Measurements from ENCODE around the gene USP34. TPM values are rescaled to one million over a fixed set of nuclear protein-coding genes. Genes with fewer than 3 reads are reported as not detected.
"Not testable (repeated sequence)": the region's sequence is repeated elsewhere in the genome, so short reads cannot be mapped to it uniquely, and the experiment has no call there.

The USP34 gene
- polyA plus RNA-seq, 12 donors: 67.8 to 125 (median 88.7) TPM; not detected in 1

DNA sequence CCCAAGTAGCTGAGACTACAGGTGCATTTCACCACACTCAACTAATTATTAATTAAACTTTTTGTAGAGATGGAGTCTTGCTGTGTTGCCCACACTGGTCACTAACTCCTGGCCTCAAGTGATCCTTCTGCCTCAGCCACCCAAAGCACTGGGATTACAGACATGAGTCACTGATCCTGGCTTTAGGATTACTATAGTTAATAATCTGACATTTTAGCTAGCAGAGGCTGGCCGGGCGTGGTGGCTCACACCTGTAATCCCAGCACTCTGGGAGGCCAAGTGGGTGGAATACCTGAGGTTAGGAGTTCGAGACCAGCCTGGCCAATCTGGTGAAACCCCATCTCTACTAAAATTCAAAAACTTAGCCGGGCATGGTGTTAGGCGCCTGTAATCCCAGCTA is 39.5 kb downstream of the USP34 start:
- DNase-seq: no peak

DNA sequence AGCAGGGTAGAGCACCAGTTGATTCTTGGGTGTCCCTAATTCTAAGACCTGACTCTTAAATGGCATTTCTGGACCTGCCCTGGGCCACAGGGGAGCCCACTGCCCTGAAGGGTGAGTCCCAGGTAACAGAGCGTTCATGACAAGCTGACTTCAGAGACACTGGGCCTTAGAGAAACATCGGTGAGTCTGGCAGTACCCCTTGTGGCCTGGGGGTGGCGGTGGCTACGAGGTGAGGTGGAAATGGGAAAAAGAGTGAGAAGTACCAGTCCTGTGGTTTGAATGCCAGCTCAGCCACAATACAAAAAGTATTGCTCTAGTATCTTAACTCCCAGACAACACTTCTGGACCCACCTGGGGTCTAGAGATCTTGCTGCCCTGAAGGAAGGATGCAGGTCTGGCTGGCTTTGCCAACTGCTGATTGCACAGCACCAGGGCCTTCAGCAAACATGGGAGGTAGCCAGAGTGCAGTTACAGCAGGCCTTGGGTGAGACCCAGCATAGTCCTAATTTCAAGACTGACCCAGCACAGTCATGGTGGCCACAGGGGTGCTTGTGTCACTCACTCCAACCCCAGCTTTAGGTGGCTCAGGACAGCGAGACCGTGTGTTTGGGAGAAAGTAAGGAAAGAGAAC is 44.5 kb downstream of the USP34 start:
- no peak for DNase-seq

DNA sequence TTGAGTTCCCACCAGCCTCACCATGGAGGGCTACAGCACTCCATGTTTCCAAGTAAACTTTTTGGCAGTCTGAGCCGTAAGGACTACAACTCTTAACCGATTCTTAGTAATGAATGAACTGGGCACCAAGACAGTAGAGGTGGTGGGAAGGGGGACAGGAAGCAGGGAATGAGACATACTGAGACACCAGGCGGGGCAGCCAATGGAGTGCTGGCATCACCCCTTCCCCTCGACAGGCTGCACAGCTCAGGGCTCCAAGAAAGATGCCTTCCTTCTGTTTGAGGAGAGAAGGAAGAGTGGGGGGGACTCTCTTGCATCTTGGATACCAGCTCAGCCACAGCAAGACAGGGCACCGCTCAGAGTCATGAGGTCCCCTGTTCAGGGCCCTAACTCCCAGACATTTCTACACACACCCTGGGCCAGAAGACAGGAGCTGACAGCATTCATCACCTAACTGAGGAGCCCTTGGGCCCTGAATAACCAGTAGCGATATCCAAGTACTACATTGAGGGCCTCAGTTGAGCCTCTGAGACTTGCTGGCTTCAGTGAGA is 45.2 kb downstream of the USP34 start:
- no peak for DNase-seq

DNA sequence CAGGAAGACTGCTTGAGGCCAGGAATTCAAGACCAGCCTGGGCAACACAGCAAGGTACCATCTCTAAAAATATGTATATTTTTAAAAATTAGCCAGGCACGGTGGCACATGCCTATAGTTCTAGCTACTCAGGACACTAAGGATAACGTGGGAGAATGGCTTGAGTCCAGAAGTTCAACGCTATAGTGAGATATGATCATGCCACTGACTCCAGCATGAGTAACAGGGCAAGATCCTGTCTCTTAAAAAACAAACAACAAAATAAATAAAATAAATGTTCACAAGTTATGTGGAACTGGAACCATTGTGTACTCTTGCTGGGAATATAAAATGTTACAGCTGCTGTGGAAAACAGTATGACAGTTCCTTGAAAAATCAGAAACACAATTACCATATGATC is 47.2 kb downstream of the USP34 start:
- no peak for DNase-seq

DNA sequence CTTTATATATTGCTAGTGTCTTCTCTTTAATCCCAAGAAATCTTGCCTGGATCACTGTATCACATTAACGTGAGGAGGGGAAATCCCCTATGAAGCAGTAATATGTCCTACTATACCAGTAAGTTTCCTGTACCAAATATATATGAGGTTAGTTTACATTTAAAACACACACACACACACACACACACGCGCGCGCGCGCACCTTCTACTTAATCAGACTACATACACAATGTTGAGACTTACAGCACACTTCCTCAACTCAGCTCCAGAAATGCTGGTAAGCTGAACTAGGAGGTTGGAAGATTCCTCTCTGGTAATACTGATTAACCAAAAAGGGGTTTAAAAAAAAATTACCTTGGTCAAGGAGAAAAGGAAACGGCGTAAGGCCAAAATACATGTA is 49.3 kb downstream of the USP34 start:
- no peak for DNase-seq

DNA sequence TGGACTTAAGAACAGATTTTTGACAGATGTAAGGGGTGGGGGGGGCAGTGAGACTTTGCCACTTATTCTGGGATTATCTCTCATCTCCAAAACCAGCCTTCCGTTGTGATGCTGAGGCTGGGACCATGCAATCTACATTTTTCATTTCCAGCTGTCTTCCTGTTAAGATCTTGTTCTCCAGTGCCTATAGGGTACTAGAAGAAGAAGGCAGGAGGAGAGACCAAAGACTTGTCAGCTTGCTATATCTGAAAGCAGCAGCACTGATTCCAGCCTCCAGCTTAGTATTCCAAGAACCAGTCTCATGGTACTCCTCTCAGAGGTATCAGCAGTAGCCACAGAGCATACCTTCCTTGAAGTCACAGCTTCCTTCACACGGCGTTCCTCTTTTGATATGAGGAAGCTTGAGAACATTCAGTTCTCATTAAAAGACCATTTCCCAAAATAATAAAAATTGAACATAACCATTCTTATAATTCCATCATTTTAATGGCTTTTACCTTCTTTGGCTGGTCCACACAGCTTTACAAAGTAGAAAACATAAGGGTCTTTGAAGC is 49.8 kb downstream of the USP34 start:
- no peak for DNase-seq

DNA sequence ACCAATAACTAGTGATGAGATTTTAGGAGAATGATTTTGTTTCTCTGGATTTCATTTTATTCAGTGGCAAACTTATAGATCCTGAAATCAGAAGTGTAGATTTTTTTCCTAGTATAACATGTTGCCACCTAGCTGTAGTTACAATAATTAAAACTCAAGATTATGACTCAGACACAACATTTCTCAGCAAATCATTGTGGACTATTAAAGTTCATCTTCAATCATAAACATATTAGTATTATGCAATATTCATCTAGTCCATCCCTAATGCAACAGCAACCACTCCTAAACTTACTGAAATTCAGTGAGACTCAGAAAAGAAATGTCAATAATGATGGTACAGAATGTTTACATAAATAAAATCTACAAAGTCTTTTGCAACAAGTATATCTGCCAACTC is 51.3 kb downstream of the USP34 start:
- DNase-seq: no peak

DNA sequence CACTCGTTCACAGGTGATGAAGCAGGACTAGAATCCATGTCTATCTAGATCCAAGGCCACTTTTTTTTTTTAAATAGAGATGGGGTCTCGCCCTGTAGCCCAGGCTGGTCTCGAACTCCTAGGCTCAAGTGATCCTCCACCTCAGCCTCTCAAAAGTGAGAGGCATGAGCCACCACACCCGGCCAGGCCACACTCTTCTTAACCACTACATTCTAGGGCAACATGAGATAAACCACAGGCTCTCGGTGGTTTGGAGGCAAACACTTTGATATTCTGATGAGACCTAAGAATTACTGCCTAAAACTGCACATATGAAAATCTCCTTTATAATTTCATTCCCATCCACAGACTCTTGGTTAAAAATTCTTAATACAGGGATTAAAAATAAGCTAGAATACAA is 51.8 kb downstream of the USP34 start:
- no peak for DNase-seq

DNA sequence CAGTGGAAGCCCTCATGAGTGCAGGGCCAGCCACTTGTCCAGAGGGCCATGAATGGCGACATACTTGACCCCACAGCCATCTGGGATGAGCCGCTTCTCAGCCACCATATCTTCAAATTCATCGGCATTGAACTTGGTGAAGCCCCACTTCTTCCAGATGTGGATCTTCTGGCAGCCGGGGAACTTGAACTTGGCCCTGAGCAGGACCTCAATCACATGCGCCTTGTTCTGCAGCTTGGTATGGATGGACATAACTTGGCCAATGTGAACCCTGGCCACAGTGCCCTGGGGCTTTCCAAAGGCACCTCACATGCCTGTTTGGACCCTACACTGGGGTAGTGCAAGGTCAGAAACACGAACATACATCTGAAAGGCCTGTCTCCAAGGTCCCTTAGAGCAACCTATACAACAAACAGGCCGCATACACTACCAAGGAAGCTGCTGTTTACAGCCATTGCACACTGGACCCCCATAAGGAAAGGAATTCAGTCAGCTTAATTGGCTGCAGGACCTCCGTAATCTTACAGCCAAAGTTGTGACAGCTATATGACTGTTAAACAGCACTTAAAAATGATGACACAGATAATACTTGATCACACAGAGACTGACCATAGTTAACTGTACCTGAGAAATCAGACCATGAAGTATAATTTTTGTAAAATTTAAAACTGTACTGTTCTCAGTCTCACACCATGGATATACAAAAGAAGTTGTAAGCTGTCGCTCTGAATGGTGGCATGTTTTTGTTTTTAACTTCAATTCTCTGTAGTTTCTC is 53.8 kb downstream of the USP34 start:
- no peak for DNase-seq

DNA sequence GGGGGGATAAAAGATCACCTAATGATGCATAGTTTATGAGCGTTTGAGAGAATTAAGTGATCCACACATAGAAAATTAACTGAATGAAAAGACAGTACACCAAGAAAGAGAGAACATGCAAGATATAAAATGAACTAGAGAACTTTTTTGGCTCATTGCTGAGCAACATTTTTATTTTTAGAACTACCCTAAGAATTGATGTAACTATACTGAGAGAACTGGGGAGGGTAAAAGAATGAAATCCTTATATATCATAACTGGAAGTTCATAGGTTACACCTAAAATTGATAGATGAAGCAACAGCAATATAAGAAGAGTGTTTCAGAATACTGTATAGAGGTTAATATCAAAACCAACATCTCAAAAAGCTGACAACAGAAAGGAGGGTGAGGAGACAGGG is 55.6 kb downstream of the USP34 start:
- DNase-seq: no peak

DNA sequence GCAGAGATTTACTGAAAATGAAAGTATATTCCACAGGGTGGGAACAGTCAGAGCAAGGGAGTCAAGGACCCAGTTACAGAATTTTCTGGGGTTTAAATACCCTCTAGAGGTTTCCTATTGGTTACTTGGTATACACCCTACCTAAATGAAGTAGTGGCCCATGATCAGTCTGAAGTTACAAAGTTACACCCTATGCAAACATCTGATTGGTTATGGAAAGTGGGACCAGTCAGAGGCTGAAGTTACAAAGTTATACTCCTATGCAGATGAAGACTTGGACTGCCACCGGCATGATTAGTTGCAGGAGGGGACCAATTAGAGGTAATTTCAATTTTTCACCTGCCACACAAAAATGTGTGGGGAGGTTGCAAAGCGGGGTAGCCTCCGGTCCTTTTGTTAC is 56.2 kb downstream of the USP34 start:
- no peak for DNase-seq

DNA sequence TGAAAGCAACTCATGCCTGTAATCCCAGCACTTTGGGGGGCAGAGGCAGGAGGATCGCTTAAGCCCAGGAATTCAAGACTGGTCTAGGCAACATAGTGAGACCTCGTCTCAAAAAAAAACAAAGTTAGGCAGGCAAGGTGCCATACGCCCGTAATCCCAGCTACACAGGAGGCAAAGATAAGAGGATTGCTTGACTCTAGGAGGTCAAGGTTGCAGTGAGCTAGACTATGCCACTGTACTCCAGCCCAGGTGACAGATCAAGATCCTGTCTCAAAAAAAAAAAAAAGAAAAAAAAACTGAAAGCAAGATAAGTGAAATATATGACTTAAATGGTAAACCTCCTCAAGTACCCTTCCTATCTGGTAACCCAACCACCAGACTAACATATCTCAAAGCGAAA is 59.8 kb downstream of the USP34 start:
- DNase-seq: no peak

DNA sequence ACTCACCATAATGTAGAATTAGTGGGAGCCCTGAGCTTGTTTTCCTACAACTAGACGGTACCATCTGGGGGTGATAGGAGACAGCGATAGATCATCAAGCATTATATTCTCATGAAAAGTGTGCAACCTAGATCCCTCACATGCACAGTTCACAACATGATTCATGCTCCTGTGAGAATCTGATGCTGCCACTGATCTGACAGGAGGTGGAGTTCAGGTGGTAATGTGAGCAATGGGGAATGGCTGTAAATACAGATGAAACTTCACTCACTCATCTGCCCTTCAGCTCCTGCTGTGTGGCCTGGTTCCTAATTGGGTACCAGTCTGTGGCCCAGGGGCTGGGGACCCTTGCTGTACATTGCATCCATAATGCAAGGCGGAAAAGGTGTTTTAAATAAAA is 60.7 kb downstream of the USP34 start:
- DNase-seq: no peak

DNA sequence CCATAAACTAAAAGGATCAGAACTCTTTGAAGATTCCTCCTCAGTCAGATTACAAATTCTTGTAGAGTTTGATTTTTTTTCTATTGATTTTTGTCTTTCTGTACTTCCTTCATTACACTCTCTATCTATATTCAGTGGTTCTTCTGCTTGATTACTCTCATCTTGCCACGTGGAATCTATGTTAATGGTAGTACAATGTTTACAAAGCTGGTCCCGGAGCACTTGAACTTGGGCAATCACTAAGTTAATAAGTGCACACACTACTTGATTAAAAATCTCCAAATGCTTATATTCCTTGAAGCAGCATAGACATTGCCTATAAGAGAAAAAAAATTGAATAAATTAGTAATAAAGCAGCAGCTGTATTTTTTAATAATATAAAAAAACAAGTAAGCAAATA is 65.1 kb downstream of the USP34 start:
- no peak for DNase-seq

DNA sequence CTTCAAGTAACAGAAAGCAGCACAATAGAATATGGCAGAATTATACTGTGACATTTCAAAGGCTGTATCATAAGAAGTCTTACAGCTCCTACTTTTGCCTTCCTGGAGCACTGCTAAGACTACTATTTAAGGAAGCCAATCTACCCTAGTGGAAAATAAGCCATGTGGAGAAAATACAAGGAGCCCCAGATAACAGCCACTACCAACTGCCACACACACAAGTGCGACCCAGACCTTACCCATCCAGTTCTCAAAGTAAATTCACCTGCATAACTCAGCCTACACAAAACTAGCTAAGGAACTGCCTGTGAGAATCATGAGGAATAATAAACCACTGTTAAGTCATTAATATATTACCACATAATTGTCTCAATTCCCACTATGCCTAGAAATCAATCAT is 66.4 kb downstream of the USP34 start:
- DNase-seq: no peak

DNA sequence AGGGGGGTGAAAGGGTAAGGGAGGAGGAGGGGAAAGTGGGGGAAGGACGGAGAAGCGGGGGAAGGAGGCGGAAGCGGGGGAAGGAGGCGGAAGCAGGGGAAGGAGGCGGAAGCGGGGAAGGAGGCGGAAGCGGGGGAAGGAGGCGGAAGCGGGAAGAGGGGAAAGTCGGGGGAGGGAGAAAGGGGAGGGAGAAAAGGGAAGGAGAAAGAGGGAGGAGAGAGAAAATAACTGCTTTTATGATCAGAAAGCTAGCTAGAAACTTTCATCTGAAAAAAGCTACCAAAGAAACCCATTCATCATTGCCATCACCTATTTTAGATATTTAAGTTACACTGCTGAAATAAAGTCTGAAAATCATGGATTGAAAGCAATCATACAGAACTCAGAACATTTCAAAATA is 72.5 kb downstream of the USP34 start:
- no peak for DNase-seq

DNA sequence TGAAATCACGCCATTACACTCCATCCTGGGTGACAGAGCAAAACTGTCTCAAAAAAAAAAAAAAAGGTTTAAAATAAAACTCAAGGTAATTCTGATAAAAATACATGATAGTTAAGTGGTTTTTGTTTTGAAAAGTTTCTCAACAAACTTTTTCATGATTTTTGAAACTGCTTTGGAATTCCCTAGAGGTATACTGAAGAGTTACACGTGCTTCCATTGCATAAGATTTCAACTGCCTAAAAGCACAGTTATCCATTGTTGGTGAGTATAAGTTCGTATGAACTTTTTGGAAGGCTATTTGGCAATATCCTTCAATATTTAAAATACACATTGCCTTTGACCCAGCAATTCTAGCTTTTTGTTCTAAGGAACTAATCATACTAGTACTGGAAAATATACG is 74.9 kb downstream of the USP34 start:
- DNase-seq: no peak

DNA sequence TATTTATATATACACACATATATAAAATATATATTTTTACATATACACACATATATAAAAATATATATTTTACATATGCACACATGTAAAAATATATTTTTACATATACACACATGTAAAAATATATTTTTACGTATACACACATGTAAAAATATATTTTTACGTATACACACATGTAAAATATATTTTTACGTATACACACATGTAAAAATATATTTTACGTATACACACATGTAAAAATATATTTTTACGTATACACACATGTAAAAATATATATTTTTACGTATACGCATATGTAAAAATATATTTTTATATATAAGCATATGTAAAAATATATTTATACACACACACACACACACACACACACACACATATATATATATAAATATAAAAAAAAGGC is 83.3 kb downstream of the USP34 start:
- not testable (repeated sequence) for DNase-seq

DNA sequence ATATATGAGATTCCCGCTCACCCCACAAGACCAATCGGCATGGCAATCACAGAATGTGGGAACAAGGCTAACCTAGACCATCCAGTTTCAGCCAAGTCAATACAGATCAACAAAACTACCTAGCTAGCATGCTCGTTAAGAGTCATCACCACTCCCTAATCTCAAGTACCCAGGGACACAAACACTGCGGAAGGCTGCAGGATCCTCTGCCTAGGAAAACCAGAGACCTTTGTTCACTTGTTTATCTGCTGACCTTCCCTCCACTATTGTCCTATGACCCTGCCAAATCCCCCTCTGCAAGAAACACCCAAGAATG is 90.0 kb downstream of the USP34 start:
- DNase-seq: not testable (repeated sequence)

DNA sequence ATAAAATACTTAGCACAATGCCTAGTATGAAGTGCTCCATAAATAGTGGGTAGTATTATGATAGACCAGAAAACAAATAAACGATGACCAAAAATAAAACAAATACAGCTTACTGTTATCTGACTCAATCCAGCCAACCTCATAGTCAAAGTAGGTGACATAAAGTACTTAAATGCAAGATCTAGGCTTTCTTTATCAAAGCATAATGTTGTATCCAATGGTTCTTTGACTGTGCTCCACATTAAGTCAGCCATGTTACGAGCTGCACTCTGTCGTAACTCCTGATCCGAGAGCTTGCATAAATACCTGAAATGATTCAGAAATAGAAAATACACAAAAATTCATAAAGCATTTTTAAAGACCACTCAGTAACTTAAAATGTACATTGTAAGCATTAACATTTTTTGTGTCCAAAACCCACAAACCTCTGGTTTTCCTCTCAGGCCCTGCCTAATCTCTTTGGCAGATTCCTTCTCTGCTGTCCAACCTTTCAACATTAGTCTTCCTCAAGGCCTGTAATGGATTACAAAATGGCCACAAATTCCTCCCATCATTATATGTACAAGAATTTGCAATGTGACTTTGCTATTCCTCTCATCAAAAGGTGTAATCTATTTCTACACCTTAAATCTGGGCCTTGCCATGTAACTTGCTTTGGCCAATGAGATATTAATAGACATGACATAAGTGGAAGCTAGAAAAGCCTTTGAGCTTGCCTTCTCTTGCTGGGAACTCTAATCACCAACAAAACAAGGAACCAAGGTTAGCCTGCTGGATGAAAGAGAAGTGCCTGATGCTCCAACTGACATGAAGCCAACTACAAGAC is 90.6 kb downstream of the USP34 start:
- peak; percentile 9 for DNase-seq

DNA sequence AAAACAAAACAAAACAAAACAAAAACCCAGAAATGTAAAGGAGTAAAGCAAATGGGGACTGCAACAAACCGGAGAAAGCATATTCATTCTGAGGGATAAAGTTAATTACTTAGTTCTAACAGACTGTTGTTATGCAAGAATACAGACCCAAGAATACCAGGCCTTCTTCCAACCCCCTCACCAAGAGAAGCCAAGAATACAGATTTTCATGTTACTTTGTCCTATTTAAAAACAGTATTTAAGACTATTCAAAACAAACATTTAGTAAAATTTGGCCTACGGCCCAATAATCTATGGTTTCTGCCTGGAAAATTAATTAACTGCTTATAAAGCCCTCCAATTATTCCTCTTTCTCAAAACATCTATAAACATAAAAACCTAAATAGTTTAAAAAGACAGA is 91.4 kb downstream of the USP34 start:
- peak; percentile 7 for DNase-seq

DNA sequence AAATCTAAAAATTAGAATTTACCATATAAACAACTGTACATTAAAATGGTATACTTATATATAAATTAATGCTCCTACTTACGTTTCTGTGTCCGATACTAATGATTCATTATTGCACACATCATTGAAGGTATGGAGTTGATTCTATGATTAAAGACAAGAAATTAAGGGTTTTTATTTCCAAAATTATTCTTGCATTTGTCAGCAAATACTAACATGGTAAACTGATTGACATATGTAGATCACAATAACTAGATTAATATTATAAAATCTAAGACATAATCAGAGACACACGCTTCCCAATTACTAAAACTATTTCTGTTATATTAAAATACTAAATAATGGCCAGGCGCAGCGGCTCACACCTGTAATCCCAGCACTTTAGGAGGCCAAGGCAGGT is 92.6 kb downstream of the USP34 start:
- no peak for DNase-seq

DNA sequence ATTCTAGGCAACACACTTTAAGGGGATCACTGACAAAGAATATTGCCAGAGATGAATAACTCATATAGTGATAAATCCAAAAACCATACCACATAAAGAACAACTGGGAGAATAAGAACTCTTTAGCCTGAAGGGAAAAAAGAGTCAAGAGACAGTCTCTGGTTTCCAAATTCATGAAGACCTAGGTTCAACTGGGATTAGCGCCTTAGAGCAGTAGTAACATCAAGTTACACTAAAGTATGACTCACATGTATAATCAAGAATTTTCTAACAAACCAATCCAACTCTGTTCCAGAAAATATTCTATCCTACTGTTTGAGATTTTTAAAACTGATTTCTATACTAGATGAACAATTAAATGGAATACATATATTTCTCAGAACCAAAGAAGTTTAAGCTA is 93.8 kb downstream of the USP34 start:
- no peak for DNase-seq

Measured in muscle of arm (tissue), 12 donors.